K562 (cell line): ENCODE results near the gene USP6.
"Not testable (repeated sequence)": the region's sequence is repeated elsewhere in the genome, so short reads cannot be mapped to it uniquely, and the experiment has no call there.

Source experiments
- HNRNPL ChIP-seq: fragments of 200-400 bp; formaldehyde crosslinking; IDR thresholded peaks from 2 replicates; pipeline ENCODE4 v1.6.1; 2017; ENCODE audit warnings: low read depth, mild to moderate bottlenecking, low read length
- POLR2AphosphoS5 ChIP-seq: IDR thresholded peaks from 2 replicates; pipeline ENCODE4 v1.6.1; 2011; ENCODE audit warnings: mild to moderate bottlenecking, low read depth, low read length, moderate library complexity; ENCODE audit not compliant: control insufficient read depth, insufficient read depth

DNA sequence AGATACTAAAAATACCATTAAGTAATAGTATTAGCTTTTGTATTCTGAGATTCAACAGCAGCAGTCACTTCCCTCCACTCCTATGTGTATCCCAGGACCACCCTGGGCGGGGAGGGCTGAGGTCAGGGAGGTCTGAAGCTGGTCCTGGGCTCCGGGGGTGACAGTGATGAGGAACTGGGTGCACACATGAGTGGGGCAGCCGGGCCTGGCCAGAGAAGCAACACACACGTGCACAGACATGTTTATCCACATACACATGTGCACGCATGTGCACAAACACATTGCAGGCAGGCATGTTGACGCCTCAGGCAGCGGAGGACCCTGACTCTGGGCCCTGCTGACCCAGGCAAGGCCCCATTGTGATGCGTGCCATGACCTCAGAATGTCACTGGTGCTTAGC is 12.6 kb downstream of the USP6 start:
- TF ChIP-seq HNRNPL, POLR2AphosphoS5: not testable (repeated sequence)
